AG04450 (cell line): ENCODE data around the gene GRK2. TPM values are rescaled to one million over a fixed set of nuclear protein-coding genes. Genes with fewer than 3 reads are reported as not detected.
A peak's percentile ranks its signal among the peaks of the same experiment; 100 is the strongest.

Experiments used
- CTCF ChIA-PET: fragments of 300-600, 350-600 bp; formaldehyde crosslinking; extraction: SDS; loops from one replicate; lab custom pipeline; 2022; ENCODE audit warnings: antibody characterized with exemption, inconsistent platforms; lab: Charles Lee
- POLR2A ChIA-PET: fragments of 350-600 bp; formaldehyde crosslinking; extraction: SDS; loops from one replicate; lab custom pipeline; 2021; ENCODE audit warnings: antibody characterized with exemption, inconsistent platforms; lab: Yijun Ruan, JAX
- DNase-seq: peaks from one replicate; pipeline ENCODE4 v3.0.0-alpha.2; 2011; ENCODE audit warnings: low read depth, low spot score
- H3K27ac ChIP-seq: one replicate; pipeline ENCODE4 v1.5.1; 2012; ENCODE audit warnings: low read depth, low read length, control low read depth
- H3K27me3 ChIP-seq: one replicate; pipeline ENCODE4 v1.6.0; 2012; ENCODE audit warnings: low read length; ENCODE audit not compliant: control insufficient read depth, insufficient read depth
- H3K4me3 ChIP-seq: 2 replicates; pipeline ENCODE4 v1.5.1; 2011; ENCODE audit warnings: mild to moderate bottlenecking, low read depth, low read length, control low read depth
- H3K9me3 ChIP-seq: 2 replicates; pipeline ENCODE4 v1.5.1; 2012; ENCODE audit warnings: low read length; ENCODE audit not compliant: control insufficient read depth, insufficient read depth
- CTCF ChIP-seq: IDR thresholded peaks from 2 replicates; pipeline ENCODE4 v1.5.1; 2011; ENCODE audit warnings: low read depth, low read length, control low read depth, inconsistent platforms
- polyA plus RNA-seq: library from polyadenylated mRNA; depleted of rRNA; stranded (reverse); fragments of >200 nt; gene quantifications from 2 replicates; pipeline ENCODE4 v1.2.3, GENCODE V29; 2011

GRK2 gene
- polyA plus RNA-seq, 1 experiment: 17.3 TPM

DNA sequence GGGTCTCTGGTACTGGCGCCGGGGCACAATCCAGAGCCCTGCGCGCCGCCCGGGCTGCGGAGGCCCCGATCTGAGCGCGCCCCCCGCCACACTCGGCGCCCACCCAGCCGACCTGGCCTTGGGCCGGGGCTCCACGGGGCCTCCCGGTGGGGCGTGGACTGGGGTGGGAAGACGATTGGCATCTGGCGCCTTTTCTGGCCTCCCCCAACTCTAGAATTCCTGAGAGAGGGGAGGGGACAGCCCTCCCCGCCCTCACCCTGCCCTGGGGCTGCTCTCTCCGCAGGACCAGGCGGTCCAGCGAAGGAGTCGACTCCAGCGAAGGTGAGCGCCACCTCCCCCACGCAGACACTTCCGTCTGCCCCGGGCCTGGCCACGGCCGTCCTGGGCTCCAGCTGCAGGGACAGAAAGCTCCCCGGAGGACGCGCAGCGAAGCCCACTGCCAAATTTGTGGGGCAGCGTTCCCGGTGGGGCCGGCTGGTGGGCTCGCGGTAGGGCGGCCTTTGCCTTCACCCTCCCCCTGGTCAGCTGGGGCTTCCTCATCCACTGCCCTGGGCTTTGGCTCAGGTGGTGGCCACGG, 37.6 kb downstream of the GRK2 start:
- POLR2A ChIA-PET: interaction anchor here (0.8 to 2.1 kb wide), 4 partner anchors 14 to 64 kb away, joined by 4 to 13 read pairs (median 4); partner anchors contain the start of gene ANKRD13D
- TF ChIP-seq CTCF: no peak
- CTCF ChIA-PET: interaction anchor here (2.0 to 2.3 kb wide), 2 partner anchors 13 to 14 kb away, joined by 7 to 9 read pairs; no protein-coding TSS in a partner anchor
- Histone ChIP-seq H3K4me3 (peak overlapping the region; percentile 79), H3K27ac (no peak overlapping the region), H3K9me3 (no peaks in the 10 kb centered on the region; the same call in 1 of the 2 replicates), H3K27me3 (no peaks in the 10 kb centered on the region)
- DNase-seq: no peak

DNA sequence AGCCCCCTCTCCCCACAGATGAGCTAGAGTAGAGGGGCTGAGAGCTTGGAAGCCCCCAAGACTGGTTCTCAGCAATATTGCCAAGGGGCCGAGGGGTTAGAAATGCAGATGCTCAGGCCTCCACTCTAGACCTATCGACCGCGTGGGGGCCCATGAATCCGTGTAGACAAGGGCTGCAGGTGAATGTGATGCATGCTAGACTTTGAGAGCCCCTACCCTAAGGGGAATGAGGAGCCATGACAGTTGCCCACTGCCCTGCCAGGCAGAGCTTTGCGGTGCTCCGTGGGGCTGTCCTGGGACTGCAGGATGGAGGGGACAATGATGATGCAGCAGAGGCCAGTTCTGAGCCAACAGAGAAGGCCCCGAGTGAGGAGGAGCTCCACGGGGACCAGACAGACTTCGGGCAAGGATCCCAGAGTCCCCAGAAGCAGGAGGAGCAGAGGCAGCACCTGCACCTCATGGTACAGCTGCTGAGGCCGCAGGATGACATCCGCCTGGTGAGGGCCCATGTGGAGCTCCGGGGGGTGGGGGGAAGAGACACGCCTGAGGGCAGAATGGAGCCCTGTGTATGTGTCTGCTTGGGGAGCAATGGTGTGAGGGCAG, 38.3 kb downstream of the GRK2 start:
- TF ChIP-seq CTCF: no peak
- Histone ChIP-seq H3K27me3 (no peaks in the 10 kb centered on the region), H3K27ac (no peak overlapping the region), H3K9me3 (no peaks in the 10 kb centered on the region; the same call in 1 of the 2 replicates), H3K4me3 (peak overlapping the region; percentile 79)
- CTCF ChIA-PET: interaction anchor here (2.3 kb wide), 1 partner anchor 13 kb away, joined by 9 read pairs; no protein-coding TSS in a partner anchor
- no peak for DNase-seq
- POLR2A ChIA-PET: interaction anchor here (0.8 kb wide), 1 partner anchor 13 kb away, joined by 4 read pairs; no protein-coding TSS in a partner anchor

DNA sequence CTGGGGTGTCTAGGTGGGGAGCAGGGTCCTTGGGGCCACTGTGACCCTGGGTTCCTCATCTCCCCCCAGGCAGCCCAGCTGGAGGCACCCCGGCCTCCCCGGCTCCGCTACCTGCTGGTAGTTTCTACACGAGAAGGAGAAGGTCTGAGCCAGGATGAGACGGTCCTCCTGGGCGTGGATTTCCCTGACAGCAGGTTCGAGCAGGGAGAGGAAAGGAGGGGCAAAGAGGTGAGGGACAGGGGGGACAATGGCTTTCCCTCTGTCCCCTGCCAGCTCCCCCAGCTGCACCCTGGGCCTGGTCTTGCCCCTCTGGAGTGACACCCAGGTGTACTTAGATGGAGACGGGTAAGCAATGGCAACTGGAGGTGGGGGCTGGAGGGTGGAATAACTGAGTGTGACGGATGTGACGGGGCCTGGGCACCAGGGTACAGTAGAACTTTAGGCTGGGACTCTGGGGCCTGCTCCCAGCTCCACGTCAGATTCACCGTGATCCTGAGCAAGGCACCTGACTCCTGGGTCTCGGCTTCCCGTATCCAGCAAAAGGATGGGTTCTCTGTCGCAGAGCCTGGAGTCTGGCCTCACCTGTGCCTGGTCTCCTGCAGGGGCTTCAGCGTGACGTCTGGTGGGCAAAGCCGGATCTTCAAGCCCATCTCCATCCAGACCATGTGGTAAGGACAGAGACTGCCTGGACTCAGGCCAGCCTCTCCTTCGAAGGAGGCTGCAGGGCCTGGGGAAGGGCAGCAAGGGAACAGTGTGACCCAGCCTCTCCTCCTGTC, 40.7 kb downstream of the GRK2 start:
- Histone ChIP-seq H3K27me3 (no peaks in the 10 kb centered on the region), H3K27ac (no peak overlapping the region), H3K9me3 (no peaks in the 10 kb centered on the region; the same call in 1 of the 2 replicates), H3K4me3 (no peak overlapping the region)
- DNase-seq: no peak
- ChIA-PET POLR2A (no interaction called here), CTCF (no interaction called here)
- TF ChIP-seq CTCF: no peak

DNA sequence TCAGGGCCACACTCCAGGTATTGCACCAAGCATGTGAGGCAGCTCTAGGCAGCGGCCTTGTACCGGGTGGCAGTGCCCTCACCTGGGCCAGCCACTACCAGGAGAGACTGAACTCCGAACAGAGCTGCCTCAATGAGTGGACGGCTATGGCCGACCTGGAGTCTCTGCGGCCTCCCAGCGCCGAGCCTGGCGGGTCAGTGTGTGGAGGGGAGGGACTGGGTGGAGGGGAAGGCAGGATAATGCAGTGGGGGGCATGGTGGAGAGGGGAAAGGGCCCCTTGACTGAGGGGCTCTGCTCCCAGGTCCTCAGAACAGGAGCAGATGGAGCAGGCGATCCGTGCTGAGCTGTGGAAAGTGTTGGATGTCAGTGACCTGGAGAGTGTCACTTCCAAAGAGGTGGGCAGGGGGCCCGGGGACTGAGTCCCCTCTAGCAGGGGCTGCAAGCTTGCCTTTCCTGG, 41.3 kb downstream of the GRK2 start:
- CTCF ChIA-PET: no interaction called here
- no peaks in the 10 kb centered on the region; the same call in 1 of the 2 replicates for H3K9me3 ChIP-seq
- no peak overlapping the region for H3K27ac ChIP-seq
- no peak overlapping the region for H3K4me3 ChIP-seq
- TF ChIP-seq CTCF: no peak
- no peaks in the 10 kb centered on the region for H3K27me3 ChIP-seq
- POLR2A ChIA-PET: no interaction called here
- DNase-seq: no peak
